ENCODE measurements around the gene AP2B1.

The AP2B1 gene

GRCh38 chr17:35587074-35587961 lies at the start of gene AP2B1:
Gene AP2B1, plus strand, starts transcription at chr17:35587322. Its CDS starts 6,709 bp downstream, at chr17:35594031.
- peaks cover 0 to 3% of the 10 kb centered on the region in 2 experiments; a peak in 1 of 3 replicates for H3K36me3 ChIP-seq (ENCODE audit: control insufficient read depth in 2 of 2, insufficient read depth in 1 of 2, low read length in 2 of 2)
- peaks cover 15% of the 10 kb centered on the region; the same call in 1 of the 2 replicates for H3K4me1 ChIP-seq (ENCODE audit: control insufficient read depth, insufficient read depth, low read length)
- ChIA-PET POLR2A (interaction anchor here (0.6 to 2.1 kb wide), 6 partner anchors 9 to 24 kb away, joined by 3 to 32 read pairs (median 6); partner anchors contain the start of gene PEX12), CTCF (interaction anchor here (0.6 to 1.2 kb wide), 4 partner anchors 9 to 177 kb away, joined by 3 to 4 read pairs (median 3); partner anchors contain the start of gene PEX12)
- peak within 1 kb of the TSS; percentile 88 for H3K27ac ChIP-seq (ENCODE audit: extremely low read depth, low read depth, low read length)
- H3K4me3 ChIP-seq (ENCODE audit: low read depth, low read length) = peak within 1 kb of the TSS; percentile 56
- H3K9me3 ChIP-seq (ENCODE audit: control insufficient read depth, insufficient read depth, low read depth, low read length) = no peaks in the 10 kb centered on the region
- TF ChIP-seq BCL6B (tag by site-specific recombination; IDR thresholded peaks at IDR 0.05) (peak; percentile 99), ZNF169 (tag by site-specific recombination; IDR thresholded peaks at IDR 0.05) (no peak), ZNF416 (tag by site-specific recombination; IDR thresholded peaks at IDR 0.05) (no peak), REST (tag by site-specific recombination; IDR thresholded peaks at IDR 0.05) (no peak; the same call in none of the 2 replicates), ZNF677 (tag by site-specific recombination; IDR thresholded peaks at IDR 0.05) (no peak), ZNF623 (tag by site-specific recombination; IDR thresholded peaks at IDR 0.05) (0 out of 2 replicates have a peak, but pooled peaks have one; percentile 16), ZNF24 (tag by site-specific recombination; IDR thresholded peaks at IDR 0.05) (peak; percentile 93), ZFP69B (tag by site-specific recombination; IDR thresholded peaks at IDR 0.05) (peak; percentile 61; the same call in 1 of the 2 replicates), ZNF513 (tag by site-specific recombination; IDR thresholded peaks at IDR 0.05) (no peak), ZNF23 (tag by site-specific recombination; IDR thresholded peaks at IDR 0.05; ENCODE audit: borderline replicate concordance) (no peak), ZNF239 (tag by site-specific recombination; IDR thresholded peaks at IDR 0.05) (0 out of 2 replicates have a peak, but pooled peaks have one; percentile 16), ZNF155 (tag by site-specific recombination; IDR thresholded peaks at IDR 0.05) (no peak), ZNF248 (tag by site-specific recombination; IDR thresholded peaks at IDR 0.05) (no peak), ZSCAN4 (tag by site-specific recombination; IDR thresholded peaks at IDR 0.05) (peak; percentile 37; the same call in 1 of the 2 replicates), ZNF610 (tag by site-specific recombination; IDR thresholded peaks at IDR 0.05; ENCODE audit: borderline replicate concordance) (peak; percentile 51; the same call in 1 of the 2 replicates), ZNF398 (tag by site-specific recombination; IDR thresholded peaks at IDR 0.05) (peak; percentile 82), ZNF658 (tag by site-specific recombination; IDR thresholded peaks at IDR 0.05) (no peak), ZSCAN23 (tag by site-specific recombination; IDR thresholded peaks at IDR 0.05) (peak; percentile 83), TRIM28 (IDR thresholded peaks at IDR 0.05; ENCODE audit: borderline replicate concordance, low read length) (peak; percentile 85; the same call in 1 of the 2 replicates), ZNF221 (tag by site-specific recombination; IDR thresholded peaks at IDR 0.05; ENCODE audit: borderline replicate concordance) (no peak), ZNF660 (tag by site-specific recombination; IDR thresholded peaks at IDR 0.05) (peak; percentile 88), KLF8 (tag by site-specific recombination; IDR thresholded peaks at IDR 0.05) (peak; percentile 98), ZNF473 (tag by site-specific recombination; IDR thresholded peaks at IDR 0.05) (no peak), ZNF529 (tag by site-specific recombination; IDR thresholded peaks at IDR 0.05; ENCODE audit: insufficient replicate concordance) (no peak), HOXD13 (CRISPR knock-in tag; IDR thresholded peaks at IDR 0.05; ENCODE audit: borderline replicate concordance) (no peak; the same call in 1 of the 2 replicates), ZNF223 (tag by site-specific recombination; IDR thresholded peaks at IDR 0.05) (no peak)
